SK-N-SH treated with all-trans-retinoic acid at 6 μM for 48 hours (cell line): ENCODE data around the gene SCAP.
"Not testable (repeated sequence)": the region's sequence is repeated elsewhere in the genome, so short reads cannot be mapped to it uniquely, and the experiment has no call there.

Experiments used
- ATAC-seq: fragments of 200-7000 bp; cut with Tn5 transposase; 3 replicates; pipeline ENCODE4 v1.9.1; 2020; ENCODE audit warnings: mild to moderate bottlenecking, moderate library complexity
- CREB5 ChIP-seq: fragments of 250-450 bp; sonication (Bioruptor Pico); IDR thresholded peaks from 2 replicates; pipeline ENCODE4 v1.5.1; 2020; ENCODE audit warnings: low read depth, mild to moderate bottlenecking, moderate library complexity
- CSDC2 ChIP-seq: fragments of 250-450 bp; sonication (Bioruptor Pico); IDR thresholded peaks from 2 replicates; pipeline ENCODE4 v1.5.0; 2020; ENCODE audit warnings: mild to moderate bottlenecking, moderate library complexity
- CSRNP3 ChIP-seq: fragments of 250-450 bp; sonication (Bioruptor Pico); IDR thresholded peaks from 2 replicates; pipeline ENCODE4 v1.5.1; 2021; ENCODE audit warnings: mild to moderate bottlenecking, moderate library complexity
- ESRRG ChIP-seq: fragments of 250-450 bp; sonication (Bioruptor Pico); IDR thresholded peaks from 2 replicates; pipeline ENCODE4 v1.6.1; 2021; ENCODE audit warnings: mild to moderate bottlenecking
- GLIS3 ChIP-seq: fragments of 250-450 bp; sonication (Bioruptor Pico); IDR thresholded peaks from 2 replicates; pipeline ENCODE4 v1.5.0; 2020; ENCODE audit warnings: mild to moderate bottlenecking, moderate library complexity
- ISL1 ChIP-seq: fragments of 250-450 bp; sonication (Bioruptor Pico); IDR thresholded peaks from 2 replicates; pipeline ENCODE4 v2.1.2; 2022; ENCODE audit warnings: mild to moderate bottlenecking, moderate library complexity
- PATZ1 ChIP-seq: fragments of 250-450 bp; sonication (Bioruptor Pico); IDR thresholded peaks from 2 replicates; pipeline ENCODE4 v1.8.0; 2020; ENCODE audit warnings: mild to moderate bottlenecking, moderate library complexity, borderline replicate concordance
- POU6F1 ChIP-seq: fragments of 250-450 bp; sonication (Bioruptor Pico); IDR thresholded peaks from 2 replicates; pipeline ENCODE4 v1.8.0; 2021; ENCODE audit warnings: low read depth, mild to moderate bottlenecking, moderate library complexity, borderline replicate concordance
- PPARA ChIP-seq: fragments of 250-450 bp; sonication (Bioruptor Pico); IDR thresholded peaks from 2 replicates; pipeline ENCODE4 v1.5.0; 2020; ENCODE audit warnings: mild to moderate bottlenecking, borderline replicate concordance
- RARB ChIP-seq: fragments of 250-450 bp; sonication (Bioruptor Pico); IDR thresholded peaks from 2 replicates; pipeline ENCODE4 v1.8.0; 2021; ENCODE audit warnings: mild to moderate bottlenecking, moderate library complexity
- SNAI2 ChIP-seq: fragments of 250-450 bp; sonication (Bioruptor Pico); IDR thresholded peaks from 2 replicates; pipeline ENCODE4 v1.5.0; 2020; ENCODE audit warnings: mild to moderate bottlenecking, moderate library complexity
- TSHZ2 ChIP-seq: fragments of 250-450 bp; sonication (Bioruptor Pico); IDR thresholded peaks from 2 replicates; pipeline ENCODE4 v1.5.0; 2020; ENCODE audit warnings: mild to moderate bottlenecking, moderate library complexity
- ZC3H10 ChIP-seq: fragments of 250-450 bp; sonication (Bioruptor Pico); IDR thresholded peaks from 2 replicates; pipeline ENCODE4 v1.5.1; 2021; ENCODE audit warnings: mild to moderate bottlenecking, moderate library complexity
- ZFP3 ChIP-seq: fragments of 250-450 bp; sonication (Bioruptor Pico); IDR thresholded peaks from 2 replicates; pipeline ENCODE4 v1.5.0; 2020; ENCODE audit warnings: mild to moderate bottlenecking, moderate library complexity
- ZFP30 ChIP-seq: fragments of 450-650 bp; formaldehyde crosslinking; IDR thresholded peaks from 2 replicates; pipeline ENCODE4 v1.5.0; 2022; ENCODE audit warnings: mild to moderate bottlenecking, moderate library complexity

Gene SCAP

GRCh38 chr3:47513125-47513929, 37.6 kb upstream of the SCAP start, which contains the start of gene ELP6:
ELP6 (minus strand) TSS chr3:47513712; CDS start chr3:47513590, 122 bp downstream.
- ATAC-seq: peak; percentile 99
- TF ChIP-seq TSHZ2 (CRISPR knock-in tag): no peak
- TF ChIP-seq ZFP30 (CRISPR knock-in tag): no peak
- no peak for TF ChIP-seq RARB (CRISPR knock-in tag)
- 0 out of 2 replicates have a peak, but pooled peaks have one; percentile 50 for TF ChIP-seq CSDC2 (CRISPR knock-in tag)

- peak; percentile 49 for ATAC-seq
- no peak for TF ChIP-seq TSHZ2 (CRISPR knock-in tag)
- TF ChIP-seq GLIS3 (CRISPR knock-in tag): no peak
- no peak for TF ChIP-seq CSDC2 (CRISPR knock-in tag)
- TF ChIP-seq SNAI2 (CRISPR knock-in tag): no peak
- no peak for TF ChIP-seq ESRRG (CRISPR knock-in tag)
- no peak for TF ChIP-seq CSRNP3
- no peak for TF ChIP-seq ZC3H10 (CRISPR knock-in tag)
- TF ChIP-seq POU6F1 (CRISPR knock-in tag): no peak
- TF ChIP-seq RARB (CRISPR knock-in tag): no peak
- TF ChIP-seq PPARA (CRISPR knock-in tag): no peak
- TF ChIP-seq PATZ1 (CRISPR knock-in tag): no peak
Measured at GRCh38 chr3:47512416-47513124, 36.8 kb upstream of the SCAP start.

GRCh38 chr3:47505267-47505666, 29.5 kb upstream of the SCAP start:
- ATAC-seq: not testable (repeated sequence)

- ATAC-seq: no peak
- TF ChIP-seq SNAI2 (CRISPR knock-in tag) (no peak), ZFP30 (CRISPR knock-in tag) (no peak), ISL1 (no peak), ZFP3 (CRISPR knock-in tag) (no peak), CREB5 (CRISPR knock-in tag) (no peak), POU6F1 (CRISPR knock-in tag) (no peak)
- TF ChIP-seq, all 23 proteins: peak for 0
Measured at GRCh38 chr3:47504113-47504512, 28.4 kb upstream of the SCAP start.
